ENCODE data around the gene ANKRD12. TPM values are rescaled to one million over a fixed set of nuclear protein-coding genes. Genes with fewer than 3 reads are reported as not detected.

The ANKRD12 gene
- total and polyA plus RNA-seq, 7 experiments from 2014 or later = 48.7 to 274 (median 154) TPM

DNA sequence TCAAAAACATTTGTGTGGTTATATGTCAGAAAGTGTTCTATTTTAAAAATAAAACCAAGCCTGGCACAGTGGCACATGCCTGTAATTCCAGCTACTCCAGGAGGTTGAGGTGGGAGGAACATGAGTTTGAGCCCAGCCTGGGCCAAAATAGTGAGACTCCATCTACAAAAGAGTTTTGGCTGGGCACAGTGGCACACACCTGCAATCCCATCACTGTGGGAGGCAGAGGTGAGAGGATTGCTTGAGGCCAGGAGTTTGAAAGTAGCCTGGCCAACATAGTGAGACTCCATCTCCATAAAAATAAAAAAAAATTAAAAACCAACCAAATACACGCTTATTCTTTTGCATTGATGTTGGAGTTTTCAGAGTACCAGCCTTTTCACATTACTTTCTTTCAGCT is 9.6 kb downstream of the ANKRD12 start:
- Mint-ChIP-seq H3K27me3 (no peaks in the 10 kb centered on the region), H3K36me3 (peaks cover 0 to 13% (median 0%) of the 10 kb centered on the region in 5 donors)
- peaks cover 32 to 62% of the 10 kb centered on the region in 2 donors for H3K4me1 ChIP-seq (ENCODE audit: control insufficient read depth in 2 of 2, insufficient read depth in 2 of 2, low read length in 2 of 2)

DNA sequence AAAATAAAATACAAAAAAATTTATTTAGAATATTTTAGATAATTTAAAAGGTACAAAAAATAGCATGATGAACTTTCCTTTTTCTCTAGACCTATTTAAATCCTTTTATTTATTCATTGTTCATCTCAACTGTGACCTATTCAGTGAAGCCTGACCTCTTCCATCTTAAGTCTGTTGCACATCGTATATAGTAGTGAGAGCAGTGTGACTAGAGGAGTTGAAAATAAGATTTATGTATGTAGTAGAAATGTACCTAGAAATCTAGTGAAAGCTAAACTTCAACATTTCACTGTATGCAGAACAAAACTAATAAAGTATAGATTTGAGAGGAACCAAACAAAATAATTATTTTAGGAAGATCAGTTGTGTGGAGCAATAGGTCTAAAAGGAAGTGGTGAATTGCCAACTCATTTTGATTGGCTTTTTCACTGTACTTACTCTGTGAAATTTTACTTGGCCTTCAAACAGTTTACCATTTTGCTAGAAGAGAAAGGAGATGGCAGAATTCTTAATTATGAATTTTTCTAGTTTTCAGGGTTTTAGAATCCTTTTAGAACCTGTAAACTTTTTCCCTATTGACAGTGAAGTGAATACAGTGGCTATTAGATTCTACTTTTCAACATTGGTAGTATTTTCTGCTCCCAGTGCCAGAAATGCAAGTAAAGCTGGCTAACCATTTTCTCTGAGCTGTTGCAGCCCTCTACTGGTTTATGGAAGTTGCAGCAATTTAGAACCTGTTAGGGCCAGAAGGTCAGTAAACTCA is 11.0 kb downstream of the ANKRD12 start:
- peak in 7 of 9 donors; percentile 35 to 66 (median 49) for DNase-seq
- no peaks in the 10 kb centered on the region for H3K36me3 ChIP-seq (ENCODE audit: control insufficient read depth in 2 of 3, insufficient read depth in 3 of 3, low read length in 3 of 3)
- no peaks in the 10 kb centered on the region for H3K27me3 Mint-ChIP-seq
- H3K4me3 ChIP-seq (ENCODE audit: low read length) = no peak overlapping the region
- POLR2A ChIA-PET = interaction anchor here (0.7 to 2.8 kb wide), 9 partner anchors 10 to 539 kb away, joined by 3 to 27 read pairs (median 4); partner anchors contain the start of genes ANKRD12 and NDUFV2
- peak; percentile 81 for ATAC-seq
- H3K4me3 Mint-ChIP-seq = peak overlapping the region in 9 of 10 donors; percentile 3 to 79 (median 42)
- H3K27ac ChIP-seq (ENCODE audit: low read depth, low read length) = peak overlapping the region; percentile 30
- H3K4me1 Mint-ChIP-seq = peaks cover 54 to 93% (median 84%) of the 10 kb centered on the region in 7 donors
- H3K4me1 ChIP-seq (ENCODE audit: control insufficient read depth in 2 of 2, insufficient read depth in 2 of 2, low read length in 2 of 2) = peaks cover 18 to 59% of the 10 kb centered on the region in 2 donors
- H3K9me3 Mint-ChIP-seq = no peaks in the 10 kb centered on the region
- H3K27ac Mint-ChIP-seq = peak overlapping the region; percentile 21 to 90 (median 66)
- CTCF ChIA-PET = interaction anchor here (0.6 to 2.8 kb wide), 11 partner anchors 9 to 471 kb away, joined by 3 to 13 read pairs (median 6); partner anchors contain the start of gene NDUFV2
- no peaks in the 10 kb centered on the region for H3K9me3 ChIP-seq (ENCODE audit: control insufficient read depth in 2 of 3, low read length in 3 of 3)
- no peaks in the 10 kb centered on the region for H3K27me3 ChIP-seq (ENCODE audit: control insufficient read depth in 2 of 2, insufficient read depth in 2 of 2, low read length in 2 of 2)
- intact Hi-C loops (cut with micrococcal nuclease) = loop anchor here (1.0 to 10.0 kb wide), 10 partner anchors 10 to 493 kb away; partner anchors contain the start of genes ANKRD12 (in 1 of the 2) and NDUFV2 (in 1 of the 2)
- peaks cover 0 to 8% (median 0%) of the 10 kb centered on the region in 5 donors for H3K36me3 Mint-ChIP-seq

More for the DNA sequence above, 9.6 kb downstream of the ANKRD12 start:
- Histone ChIP-seq H3K9me3 (ENCODE audit: control insufficient read depth in 2 of 3, low read length in 3 of 3) (no peaks in the 10 kb centered on the region), H3K27me3 (ENCODE audit: control insufficient read depth in 2 of 2, insufficient read depth in 2 of 2, low read length in 2 of 2) (no peaks in the 10 kb centered on the region), H3K4me3 (ENCODE audit: low read length) (no peak overlapping the region), H3K27ac (ENCODE audit: low read depth, low read length) (peak overlapping the region; percentile 38), H3K36me3 (ENCODE audit: control insufficient read depth in 2 of 3, insufficient read depth in 3 of 3, low read length in 3 of 3) (no peaks in the 10 kb centered on the region)
- CTCF ChIA-PET = interaction anchor here (0.6 to 2.8 kb wide), 7 partner anchors 8 to 327 kb away, joined by 3 to 13 read pairs (median 4); partner anchors contain the start of gene NDUFV2
- intact Hi-C loops (cut with micrococcal nuclease) = loop anchor here (2.0 to 10.0 kb wide), 2 partner anchors 161 to 371 kb away; no protein-coding TSS in a partner anchor
- DNase-seq = no peak
- ATAC-seq = no peak
- POLR2A ChIA-PET = interaction anchor here (0.6 to 2.8 kb wide), 6 partner anchors 8 to 81 kb away, joined by 3 to 27 read pairs (median 12); partner anchors contain the start of genes ANKRD12 and NDUFV2
- Mint-ChIP-seq H3K4me1 (peaks cover 57 to 93% (median 84%) of the 10 kb centered on the region in 7 donors), H3K9me3 (no peaks in the 10 kb centered on the region), H3K4me3 (peak overlapping the region in 4 of 10 donors; percentile 34 to 60 (median 52)), H3K27ac (peak overlapping the region; percentile 17 to 92 (median 66))

DNA sequence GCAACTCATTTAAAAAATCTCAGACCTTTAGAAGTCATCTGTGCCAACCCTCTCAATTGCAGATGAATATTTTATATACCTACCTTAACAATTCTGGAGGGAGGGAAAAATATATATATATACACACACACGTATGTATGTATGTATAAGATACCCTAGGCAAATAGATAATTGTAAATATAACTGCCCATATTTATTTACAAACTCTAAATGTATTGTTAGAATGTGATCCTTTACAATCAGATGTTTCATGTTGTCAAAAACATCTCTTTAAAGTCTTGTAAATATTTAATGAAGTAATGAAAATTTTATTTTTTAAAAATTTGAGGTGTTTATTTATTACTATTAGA is 11.6 kb downstream of the ANKRD12 start:
- no peaks in the 10 kb centered on the region for H3K9me3 ChIP-seq (ENCODE audit: control insufficient read depth in 2 of 3, low read length in 3 of 3)
- no peaks in the 10 kb centered on the region for H3K9me3 Mint-ChIP-seq
- peak overlapping the region in 5 of 10 donors; percentile 9 to 73 (median 42) for H3K4me3 Mint-ChIP-seq
- ATAC-seq (no peak), DNase-seq (no peak)
- POLR2A ChIA-PET = interaction anchor here (0.7 to 2.8 kb wide), 8 partner anchors 10 to 539 kb away, joined by 3 to 27 read pairs (median 5); partner anchors contain the start of genes ANKRD12 and NDUFV2
- peaks cover 0 to 8% (median 0%) of the 10 kb centered on the region in 5 donors for H3K36me3 Mint-ChIP-seq
- peaks cover 15 to 58% of the 10 kb centered on the region in 2 donors for H3K4me1 ChIP-seq (ENCODE audit: control insufficient read depth in 2 of 2, insufficient read depth in 2 of 2, low read length in 2 of 2)
- no peaks in the 10 kb centered on the region for H3K36me3 ChIP-seq (ENCODE audit: control insufficient read depth in 2 of 3, insufficient read depth in 3 of 3, low read length in 3 of 3)
- peaks cover 57 to 93% (median 87%) of the 10 kb centered on the region in 7 donors for H3K4me1 Mint-ChIP-seq
- no peak overlapping the region for H3K4me3 ChIP-seq (ENCODE audit: low read length)
- no peaks in the 10 kb centered on the region for H3K27me3 Mint-ChIP-seq
- CTCF ChIA-PET = interaction anchor here (0.6 to 2.8 kb wide), 10 partner anchors 9 to 471 kb away, joined by 3 to 13 read pairs (median 7); partner anchors contain the start of gene NDUFV2
- intact Hi-C loops (cut with micrococcal nuclease) = loop anchor here (1.0 to 10.0 kb wide), 7 partner anchors 11 to 163 kb away; partner anchors contain the start of genes ANKRD12 (in 1 of the 2) and NDUFV2 (in 1 of the 2)
- H3K27ac Mint-ChIP-seq = peak overlapping the region in 5 of 9 donors; percentile 41 to 79 (median 65)
- H3K27me3 ChIP-seq (ENCODE audit: control insufficient read depth in 2 of 2, insufficient read depth in 2 of 2, low read length in 2 of 2) = no peaks in the 10 kb centered on the region
- H3K27ac ChIP-seq (ENCODE audit: low read depth, low read length) = no peak overlapping the region

DNA sequence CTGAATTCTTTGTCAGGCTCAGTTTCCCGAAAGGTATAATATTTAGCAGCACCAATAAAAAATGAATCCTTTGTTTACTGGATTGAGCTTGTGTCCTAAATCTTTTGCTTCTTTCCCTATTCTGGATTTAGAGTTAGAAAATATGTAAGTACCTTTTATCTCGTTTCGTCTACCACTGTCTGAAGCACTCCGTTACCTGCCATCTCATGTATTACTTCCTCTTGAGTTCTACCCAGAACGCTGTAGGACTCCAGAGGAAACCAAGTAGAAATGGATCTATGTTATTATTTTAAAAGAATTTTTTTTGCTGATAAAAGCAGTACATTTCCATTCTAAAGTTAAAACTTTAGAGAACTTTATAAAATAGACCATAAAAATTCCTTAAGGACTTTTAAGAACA is 13.5 kb downstream of the ANKRD12 start:
- POLR2A ChIA-PET = interaction anchor here (1.4 to 1.5 kb wide), 2 partner anchors 12 to 77 kb away, joined by 5 to 7 read pairs; no protein-coding TSS in a partner anchor
- peaks cover 5 to 60% of the 10 kb centered on the region in 2 donors for H3K4me1 ChIP-seq (ENCODE audit: control insufficient read depth in 2 of 2, insufficient read depth in 2 of 2, low read length in 2 of 2)
- H3K27ac ChIP-seq (ENCODE audit: low read depth, low read length) = peak overlapping the region; percentile 13
- H3K36me3 Mint-ChIP-seq = peaks cover 0 to 13% (median 5%) of the 10 kb centered on the region in 5 donors
- intact Hi-C loops (cut with micrococcal nuclease) = no loop called here
- H3K27me3 ChIP-seq (ENCODE audit: control insufficient read depth in 2 of 2, insufficient read depth in 2 of 2, low read length in 2 of 2) = no peaks in the 10 kb centered on the region
- CTCF ChIA-PET = interaction anchor here (0.6 to 3.9 kb wide), 4 partner anchors 10 to 78 kb away, joined by 3 to 14 read pairs (median 4); no protein-coding TSS in a partner anchor
- peak; percentile 40 for ATAC-seq
- H3K9me3 Mint-ChIP-seq = no peaks in the 10 kb centered on the region
- no peak overlapping the region for H3K4me3 ChIP-seq (ENCODE audit: low read length)
- H3K27ac Mint-ChIP-seq = peak overlapping the region in 7 of 9 donors; percentile 8 to 71 (median 34)
- no peak for DNase-seq
- no peaks in the 10 kb centered on the region for H3K27me3 Mint-ChIP-seq
- H3K9me3 ChIP-seq (ENCODE audit: control insufficient read depth in 2 of 3, low read length in 3 of 3) = no peaks in the 10 kb centered on the region
- peak overlapping the region; percentile 14 to 74 (median 44) for H3K4me3 Mint-ChIP-seq
- H3K36me3 ChIP-seq (ENCODE audit: control insufficient read depth in 2 of 3, insufficient read depth in 3 of 3, low read length in 3 of 3) = no peaks in the 10 kb centered on the region
- H3K4me1 Mint-ChIP-seq = peaks cover 61 to 94% (median 90%) of the 10 kb centered on the region in 7 donors

DNA sequence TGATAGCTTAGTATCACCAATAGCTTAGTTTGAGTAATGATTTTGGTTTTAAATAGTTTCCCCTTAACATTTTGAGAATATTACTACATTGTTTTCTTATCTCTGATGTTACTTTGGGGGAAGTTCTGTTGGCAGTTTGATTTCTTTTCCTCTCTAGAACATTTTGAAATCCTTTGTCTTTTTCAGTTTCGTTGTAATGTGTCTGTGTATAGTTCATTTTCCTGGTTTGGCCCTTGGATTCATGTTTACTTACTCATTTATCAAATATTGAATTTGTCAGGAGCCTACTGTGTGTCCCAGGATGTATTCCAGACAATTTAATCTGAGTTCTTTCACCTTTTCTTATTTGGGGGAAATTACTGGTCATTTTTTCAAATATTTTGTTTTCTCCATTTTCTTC is 16.7 kb downstream of the ANKRD12 start:
- Histone ChIP-seq H3K27me3 (ENCODE audit: control insufficient read depth in 2 of 2, insufficient read depth in 2 of 2, low read length in 2 of 2) (no peaks in the 10 kb centered on the region), H3K27ac (ENCODE audit: low read depth, low read length) (no peak overlapping the region), H3K36me3 (ENCODE audit: control insufficient read depth in 2 of 3, insufficient read depth in 3 of 3, low read length in 3 of 3) (no peaks in the 10 kb centered on the region), H3K4me3 (ENCODE audit: low read length) (no peak overlapping the region), H3K9me3 (ENCODE audit: control insufficient read depth in 2 of 3, low read length in 3 of 3) (no peaks in the 10 kb centered on the region), H3K4me1 (ENCODE audit: control insufficient read depth in 2 of 2, insufficient read depth in 2 of 2, low read length in 2 of 2) (peaks cover 15 to 54% of the 10 kb centered on the region in 2 donors)
- POLR2A ChIA-PET = interaction anchor here (0.6 kb wide), 1 partner anchor 10 kb away, joined by 3 read pairs; no protein-coding TSS in a partner anchor
- DNase-seq = no peak
- ATAC-seq = no peak
- Mint-ChIP-seq H3K4me1 (peaks cover 55 to 95% (median 91%) of the 10 kb centered on the region in 7 donors), H3K36me3 (peaks cover 0 to 18% (median 5%) of the 10 kb centered on the region in 5 donors), H3K4me3 (peak overlapping the region in 8 of 10 donors; percentile 15 to 68 (median 42)), H3K27ac (peak overlapping the region in 2 of 9 donors; percentile 37 to 65), H3K9me3 (no peaks in the 10 kb centered on the region), H3K27me3 (no peaks in the 10 kb centered on the region)
- CTCF ChIA-PET = interaction anchor here (0.7 kb wide), 1 partner anchor 80 kb away, joined by 3 read pairs; no protein-coding TSS in a partner anchor
- intact Hi-C loops (cut with micrococcal nuclease) = no loop called here

Data from naive thymus-derived CD4-positive, alpha-beta T cell (primary cell).